ENCODE results near the gene GPC3.

GPC3 gene

GRCh38 chrX:133745349-133745748 lies 240.0 kb downstream of the GPC3 start:
- no peak for TF ChIP-seq ZBTB7A (IDR thresholded peaks at IDR 0.05; ENCODE audit: low read depth)
- no peak for TF ChIP-seq FOXM1 (IDR thresholded peaks at IDR 0.05; ENCODE audit: borderline replicate concordance, low read depth)
- TF ChIP-seq REST (IDR thresholded peaks at IDR 0.05; ENCODE audit: low read depth) = no peak
- no peak for TF ChIP-seq RAD21 (IDR thresholded peaks at IDR 0.05; ENCODE audit: low read depth)
- TF ChIP-seq EP300 (IDR thresholded peaks at IDR 0.05; ENCODE audit: borderline replicate concordance) = no peak
- TF ChIP-seq YY1 (IDR thresholded peaks at IDR 0.05; ENCODE audit: low read depth) = no peak
- no peak for TF ChIP-seq CREB1 (IDR thresholded peaks at IDR 0.05; ENCODE audit: low read depth)
- TF ChIP-seq USF1 (IDR thresholded peaks at IDR 0.05) = no peak
- no peak for TF ChIP-seq TAF1 (IDR thresholded peaks at IDR 0.05; ENCODE audit: low read depth)
- no peak for TF ChIP-seq NFIC (IDR thresholded peaks at IDR 0.05)
- no peak for TF ChIP-seq CEBPB (IDR thresholded peaks at IDR 0.05)
- TF ChIP-seq MAX (IDR thresholded peaks at IDR 0.05) = no peak
- no peak for TF ChIP-seq EGR1 (IDR thresholded peaks at IDR 0.05)
- TF ChIP-seq TEAD4 (IDR thresholded peaks at IDR 0.05) = no peak
- no peak for TF ChIP-seq TCF12 (IDR thresholded peaks at IDR 0.05; ENCODE audit: low read depth)

- TF ChIP-seq TEAD4 (IDR thresholded peaks at IDR 0.05) (no peak), TCF12 (IDR thresholded peaks at IDR 0.05; ENCODE audit: low read depth) (no peak), USF1 (IDR thresholded peaks at IDR 0.05) (no peak), TAF1 (IDR thresholded peaks at IDR 0.05; ENCODE audit: low read depth) (no peak), FOXM1 (IDR thresholded peaks at IDR 0.05; ENCODE audit: borderline replicate concordance, low read depth) (no peak), EP300 (IDR thresholded peaks at IDR 0.05; ENCODE audit: borderline replicate concordance) (no peak), EGR1 (IDR thresholded peaks at IDR 0.05) (no peak), ZBTB7A (IDR thresholded peaks at IDR 0.05; ENCODE audit: low read depth) (no peak), CEBPB (IDR thresholded peaks at IDR 0.05) (no peak), CREB1 (IDR thresholded peaks at IDR 0.05; ENCODE audit: low read depth) (no peak), MAX (IDR thresholded peaks at IDR 0.05) (no peak)
Observed at GRCh38 chrX:133742602-133743305, 242.6 kb downstream of the GPC3 start.

- no peak for TF ChIP-seq EGR1 (IDR thresholded peaks at IDR 0.05)
- TF ChIP-seq RAD21 (IDR thresholded peaks at IDR 0.05; ENCODE audit: low read depth) = no peak
- TF ChIP-seq USF1 (IDR thresholded peaks at IDR 0.05) = no peak
- no peak for TF ChIP-seq REST (IDR thresholded peaks at IDR 0.05; ENCODE audit: low read depth)
- TF ChIP-seq TEAD4 (IDR thresholded peaks at IDR 0.05) = no peak
- TF ChIP-seq NFIC (IDR thresholded peaks at IDR 0.05) = no peak
- TF ChIP-seq TCF12 (IDR thresholded peaks at IDR 0.05; ENCODE audit: low read depth) = no peak
- no peak for TF ChIP-seq CEBPB (IDR thresholded peaks at IDR 0.05)
- TF ChIP-seq TAF1 (IDR thresholded peaks at IDR 0.05; ENCODE audit: low read depth) = no peak
Observed at GRCh38 chrX:133741303-133741702, 244.1 kb downstream of the GPC3 start.

- TF ChIP-seq FOXM1 (IDR thresholded peaks at IDR 0.05; ENCODE audit: borderline replicate concordance, low read depth) = no peak
- no peak for TF ChIP-seq MAX (IDR thresholded peaks at IDR 0.05)
- no peak for TF ChIP-seq TCF12 (IDR thresholded peaks at IDR 0.05; ENCODE audit: low read depth)
- TF ChIP-seq RAD21 (IDR thresholded peaks at IDR 0.05; ENCODE audit: low read depth) = no peak
- TF ChIP-seq USF1 (IDR thresholded peaks at IDR 0.05) = no peak
- TF ChIP-seq TEAD4 (IDR thresholded peaks at IDR 0.05) = no peak
Observed at GRCh38 chrX:133726642-133727041, 258.8 kb downstream of the GPC3 start.

GRCh38 chrX:133726211-133726630 lies 259.2 kb downstream of the GPC3 start:
- TF ChIP-seq ZBTB7A (IDR thresholded peaks at IDR 0.05; ENCODE audit: low read depth) = no peak
- TF ChIP-seq CEBPB (IDR thresholded peaks at IDR 0.05) = no peak
- no peak for TF ChIP-seq EGR1 (IDR thresholded peaks at IDR 0.05)
- TF ChIP-seq TCF12 (IDR thresholded peaks at IDR 0.05; ENCODE audit: low read depth) = no peak
- TF ChIP-seq YY1 (IDR thresholded peaks at IDR 0.05; ENCODE audit: low read depth) = no peak
- no peak for TF ChIP-seq NFIC (IDR thresholded peaks at IDR 0.05)
- TF ChIP-seq REST (IDR thresholded peaks at IDR 0.05; ENCODE audit: low read depth) = no peak

Measured in Ishikawa (cell line).